Measurements from ENCODE around the gene RUBCNL. TPM values are rescaled to one million over a fixed set of nuclear protein-coding genes. Genes with fewer than 3 reads are reported as not detected.
A peak's percentile ranks its signal among the peaks of the same experiment; 100 is the strongest.

RUBCNL gene
- polyA plus RNA-seq, 3 donors, result 1.5 to 14.5 (median 2.8) TPM

DNA sequence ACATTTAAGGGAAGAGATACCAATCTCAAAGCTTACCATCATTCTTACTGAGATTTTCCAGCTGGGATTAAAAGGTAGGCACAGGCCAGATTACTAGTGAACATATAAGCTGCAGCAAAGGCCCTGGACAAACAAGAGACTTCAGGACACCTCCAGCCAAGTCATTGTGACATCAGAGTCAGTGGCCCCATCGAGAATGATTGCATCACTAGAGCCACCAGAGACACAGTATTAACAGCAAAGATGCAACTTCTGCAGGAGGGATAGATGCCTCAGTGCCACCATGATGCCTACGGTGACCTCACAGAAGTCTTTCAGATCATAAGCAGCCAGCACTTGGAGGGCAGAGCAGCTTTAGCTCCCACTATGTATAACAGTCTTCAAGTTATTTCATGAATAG lies 8.6 kb downstream of the RUBCNL start:
- H3K4me1 ChIP-seq (ENCODE audit: control insufficient read depth in 1 of 2, insufficient read depth in 2 of 2, low read length in 2 of 2), result peaks cover 76 to 89% of the 10 kb centered on the region in 2 donors
- H2AFZ ChIP-seq (ENCODE audit: insufficient read depth, low read depth, low read length, poor library complexity, severe bottlenecking), result no peak overlapping the region
- H3K27ac Mint-ChIP-seq, result peak overlapping the region; percentile 83 to 95 (median 94)
- H3K9me3 Mint-ChIP-seq, result peaks cover 0 to 4% (median 0%) of the 10 kb centered on the region in 7 donors
- H3K36me3 ChIP-seq (replicated peaks in 1 of 2; ENCODE audit: control insufficient read depth in 1 of 2, insufficient read depth in 2 of 2, low read length in 2 of 2), result no peaks in the 10 kb centered on the region
- H3K9ac ChIP-seq (ENCODE audit: insufficient read depth, low read length, poor library complexity, severe bottlenecking), result peak overlapping the region; percentile 47
- H4K20me1 ChIP-seq (ENCODE audit: insufficient read depth, low read length), result no peaks in the 10 kb centered on the region
- no peaks in the 10 kb centered on the region for H3K9me3 ChIP-seq (replicated peaks in 1 of 2; ENCODE audit: control insufficient read depth in 1 of 2, insufficient read depth in 1 of 2, low read length in 2 of 2)
- WGBS (ENCODE audit: insufficient coverage), result 29% methylated on average over 2 of the region's 2 CpGs
- H3K36me3 Mint-ChIP-seq, result peaks cover 6 to 11% of the 10 kb centered on the region in 2 donors
- no peaks in the 10 kb centered on the region for H3K27me3 ChIP-seq (ENCODE audit: control insufficient read depth in 2 of 2, insufficient read depth in 2 of 2, low read length in 2 of 2)
- intact Hi-C loops (cut with micrococcal nuclease), result no loop called here
- no peaks in the 10 kb centered on the region for H3K27me3 Mint-ChIP-seq (ENCODE audit: low read depth in 3 of 3)
- H3K79me2 ChIP-seq (ENCODE audit: insufficient read depth, low read length), result no peaks in the 10 kb centered on the region
- peak overlapping the region; percentile 33 for H3K4me2 ChIP-seq (replicated peaks; ENCODE audit: extremely low read depth, low read length, poor library complexity, severe bottlenecking)
- TF ChIP-seq CTCF (IDR thresholded peaks at IDR 0.05), result no peak
- peak overlapping the region in 1 of 2 donors; percentile 42 for H3K4me3 Mint-ChIP-seq
- H3K27ac ChIP-seq (ENCODE audit: low read depth in 1 of 2, low read length in 2 of 2), result peak overlapping the region; percentile 10 to 94
- DNase-seq, result peak; percentile 91 to 96 (median 96)
- peaks cover 75% of the 10 kb centered on the region for H3K4me1 Mint-ChIP-seq
- H3K4me3 ChIP-seq (replicated peaks in 1 of 3; ENCODE audit: low read depth in 2 of 3, low read length in 3 of 3), result peak overlapping the region in 1 of 3 experiments; percentile 10

GRCh38 chr13:46377554-46377953 lies 9.5 kb downstream of the RUBCNL start:
- Mint-ChIP-seq H3K27ac (peak overlapping the region; percentile 83 to 95 (median 94)), H3K4me1 (peaks cover 68% of the 10 kb centered on the region), H3K27me3 (ENCODE audit: low read depth in 3 of 3) (no peaks in the 10 kb centered on the region), H3K4me3 (no peak overlapping the region), H3K9me3 (peaks cover 0 to 4% (median 0%) of the 10 kb centered on the region in 7 donors), H3K36me3 (peaks cover 6 to 8% of the 10 kb centered on the region in 2 donors)
- Histone ChIP-seq H3K36me3 (replicated peaks in 1 of 2; ENCODE audit: control insufficient read depth in 1 of 2, insufficient read depth in 2 of 2, low read length in 2 of 2) (no peaks in the 10 kb centered on the region), H3K4me1 (ENCODE audit: control insufficient read depth in 1 of 2, insufficient read depth in 2 of 2, low read length in 2 of 2) (peaks cover 67 to 81% of the 10 kb centered on the region in 2 donors), H3K27ac (ENCODE audit: low read depth in 1 of 2, low read length in 2 of 2) (peak overlapping the region; percentile 64 to 94), H3K79me2 (ENCODE audit: insufficient read depth, low read length) (no peaks in the 10 kb centered on the region), H3K9ac (ENCODE audit: insufficient read depth, low read length, poor library complexity, severe bottlenecking) (peak overlapping the region; percentile 47), H3K9me3 (replicated peaks in 1 of 2; ENCODE audit: control insufficient read depth in 1 of 2, insufficient read depth in 1 of 2, low read length in 2 of 2) (no peaks in the 10 kb centered on the region), H3K4me3 (replicated peaks in 1 of 3; ENCODE audit: low read depth in 2 of 3, low read length in 3 of 3) (no peak overlapping the region), H4K20me1 (ENCODE audit: insufficient read depth, low read length) (no peaks in the 10 kb centered on the region), H2AFZ (ENCODE audit: insufficient read depth, low read depth, low read length, poor library complexity, severe bottlenecking) (no peak overlapping the region), H3K27me3 (ENCODE audit: control insufficient read depth in 2 of 2, insufficient read depth in 2 of 2, low read length in 2 of 2) (no peaks in the 10 kb centered on the region), H3K4me2 (replicated peaks; ENCODE audit: extremely low read depth, low read length, poor library complexity, severe bottlenecking) (no peak overlapping the region)
- peak in 2 of 3 donors; percentile 36 to 49 for DNase-seq
- intact Hi-C loops (cut with micrococcal nuclease), result no loop called here
- no CpG with 5 or more reads among the region's 4 CpGs for WGBS (ENCODE audit: insufficient coverage)
- TF ChIP-seq CTCF (IDR thresholded peaks at IDR 0.05), result no peak

Measured in CD14-positive monocyte (primary cell).